ENCODE measurements around the gene KCNK6. TPM values are rescaled to one million over a fixed set of nuclear protein-coding genes. Genes with fewer than 3 reads are reported as not detected.
"Not testable (repeated sequence)": the region's sequence is repeated elsewhere in the genome, so short reads cannot be mapped to it uniquely, and the experiment has no call there.

Gene KCNK6
- total RNA-seq, 1 donor from 2014 or later, result 2.8 TPM

- no peak for DNase-seq
Observed at GRCh38 chr19:38324431-38324830, 4.8 kb downstream of the KCNK6 start.

- no peak for DNase-seq
Observed at GRCh38 chr19:38326591-38326990, 6.9 kb downstream of the KCNK6 start.

- no peak for DNase-seq
Observed at GRCh38 chr19:38329651-38330050, 10.0 kb downstream of the KCNK6 start.

GRCh38 chr19:38331728-38332127 lies 12.1 kb downstream of the KCNK6 start:
- no peak for DNase-seq

- no peak for DNase-seq
Observed at GRCh38 chr19:38333245-38333644, 13.6 kb downstream of the KCNK6 start.

GRCh38 chr19:38335949-38336637 lies 16.4 kb downstream of the KCNK6 start:
- peak; percentile 97 for DNase-seq

- DNase-seq, result peak; percentile 96
Observed at GRCh38 chr19:38336638-38337359, 17.2 kb downstream of the KCNK6 start.

GRCh38 chr19:38337360-38337653 lies 17.7 kb downstream of the KCNK6 start:
- no peak for DNase-seq

GRCh38 chr19:38339011-38339410 lies 19.4 kb downstream of the KCNK6 start:
- not testable (repeated sequence) for DNase-seq

- DNase-seq, result no peak
Observed at GRCh38 chr19:38340927-38341326, 21.3 kb downstream of the KCNK6 start.

- DNase-seq, result no peak
Observed at GRCh38 chr19:38346837-38347236, 27.2 kb downstream of the KCNK6 start.

GRCh38 chr19:38350883-38351282 lies 31.2 kb downstream of the KCNK6 start:
- DNase-seq, result no peak

- no peak for DNase-seq
Observed at GRCh38 chr19:38351865-38352395, 32.3 kb downstream of the KCNK6 start.

GRCh38 chr19:38352611-38353010 lies 33.0 kb downstream of the KCNK6 start:
- DNase-seq, result peak; percentile 39

GRCh38 chr19:38355728-38356725 lies 36.4 kb downstream of the KCNK6 start:
- DNase-seq, result no peak

GRCh38 chr19:38358071-38358470 lies 38.4 kb downstream of the KCNK6 start:
- no peak for DNase-seq

GRCh38 chr19:38359242-38360021 lies 39.8 kb downstream of the KCNK6 start:
- no peak for DNase-seq

GRCh38 chr19:38360351-38360750 lies 40.7 kb downstream of the KCNK6 start:
- no peak for DNase-seq

- DNase-seq, result no peak
Observed at GRCh38 chr19:38360839-38361631, 41.4 kb downstream of the KCNK6 start.

GRCh38 chr19:38361633-38362075 lies 42.0 kb downstream of the KCNK6 start:
- peak; percentile 89 for DNase-seq

All from tongue (tissue), 2 donors.